Measurements from ENCODE around the gene MOV10L1.
"Not testable (repeated sequence)": the region's sequence is repeated elsewhere in the genome, so short reads cannot be mapped to it uniquely, and the experiment has no call there.

The MOV10L1 gene

GRCh38 chr22:50137277-50137676, 47.5 kb downstream of the MOV10L1 start:
- DNase-seq (ENCODE audit: low read depth in 2 of 2), result not testable (repeated sequence)

GRCh38 chr22:50138041-50138440, 48.2 kb downstream of the MOV10L1 start:
- DNase-seq (ENCODE audit: low read depth in 2 of 2), result no peak

- DNase-seq (ENCODE audit: low read depth in 2 of 2), result no peak
These were observed 49.2 kb downstream of the MOV10L1 start for GRCh38 chr22:50138988-50139387.

GRCh38 chr22:50139843-50140415, 50.1 kb downstream of the MOV10L1 start:
- no peak for DNase-seq (ENCODE audit: low read depth in 2 of 2)

GRCh38 chr22:50140615-50141014, 50.8 kb downstream of the MOV10L1 start:
- DNase-seq (ENCODE audit: low read depth in 2 of 2), result no peak

GRCh38 chr22:50141462-50141861, 51.7 kb downstream of the MOV10L1 start:
- no peak for DNase-seq (ENCODE audit: low read depth in 2 of 2)

- no peak for DNase-seq (ENCODE audit: low read depth in 2 of 2)
These were observed 52.1 kb downstream of the MOV10L1 start for GRCh38 chr22:50141891-50142363.

GRCh38 chr22:50143096-50143495, 53.3 kb downstream of the MOV10L1 start:
- DNase-seq (ENCODE audit: low read depth in 2 of 2), result no peak

- no peak for DNase-seq (ENCODE audit: low read depth in 2 of 2)
These were observed 54.3 kb downstream of the MOV10L1 start for GRCh38 chr22:50144005-50144614.

- no peak for DNase-seq (ENCODE audit: low read depth in 2 of 2)
These were observed 56.1 kb downstream of the MOV10L1 start for GRCh38 chr22:50145721-50146438.

- DNase-seq (ENCODE audit: low read depth in 2 of 2), result peak; percentile 30 to 37
These were observed 56.8 kb downstream of the MOV10L1 start for GRCh38 chr22:50146439-50147238.

GRCh38 chr22:50147258-50148165, 57.7 kb downstream of the MOV10L1 start:
- DNase-seq (ENCODE audit: low read depth in 2 of 2), result not testable (repeated sequence)

- DNase-seq (ENCODE audit: low read depth in 2 of 2), result no peak
These were observed 58.3 kb downstream of the MOV10L1 start for GRCh38 chr22:50148166-50148500.

- DNase-seq (ENCODE audit: low read depth in 2 of 2), result no peak
These were observed 59.4 kb downstream of the MOV10L1 start for GRCh38 chr22:50148991-50149721.

GRCh38 chr22:50150161-50151129, 60.6 kb downstream of the MOV10L1 start:
- no peak for DNase-seq (ENCODE audit: low read depth in 2 of 2)

- DNase-seq (ENCODE audit: low read depth in 2 of 2), result no peak
These were observed 62.0 kb downstream of the MOV10L1 start for GRCh38 chr22:50151571-50152537.

GRCh38 chr22:50153056-50153755, 63.4 kb downstream of the MOV10L1 start:
- no peak for DNase-seq (ENCODE audit: low read depth in 2 of 2)

- no peak for DNase-seq (ENCODE audit: low read depth in 2 of 2)
These were observed 63.9 kb downstream of the MOV10L1 start for GRCh38 chr22:50153756-50154140.
